ENCODE results near the gene CAPZB. TPM values are rescaled to one million over a fixed set of nuclear protein-coding genes. Genes with fewer than 3 reads are reported as not detected.
A peak's percentile ranks its signal among the peaks of the same experiment; 100 is the strongest.

Gene CAPZB
- total and polyA plus RNA-seq, 7 experiments from 2014 or later, result 216 to 559 (median 327) TPM

DNA sequence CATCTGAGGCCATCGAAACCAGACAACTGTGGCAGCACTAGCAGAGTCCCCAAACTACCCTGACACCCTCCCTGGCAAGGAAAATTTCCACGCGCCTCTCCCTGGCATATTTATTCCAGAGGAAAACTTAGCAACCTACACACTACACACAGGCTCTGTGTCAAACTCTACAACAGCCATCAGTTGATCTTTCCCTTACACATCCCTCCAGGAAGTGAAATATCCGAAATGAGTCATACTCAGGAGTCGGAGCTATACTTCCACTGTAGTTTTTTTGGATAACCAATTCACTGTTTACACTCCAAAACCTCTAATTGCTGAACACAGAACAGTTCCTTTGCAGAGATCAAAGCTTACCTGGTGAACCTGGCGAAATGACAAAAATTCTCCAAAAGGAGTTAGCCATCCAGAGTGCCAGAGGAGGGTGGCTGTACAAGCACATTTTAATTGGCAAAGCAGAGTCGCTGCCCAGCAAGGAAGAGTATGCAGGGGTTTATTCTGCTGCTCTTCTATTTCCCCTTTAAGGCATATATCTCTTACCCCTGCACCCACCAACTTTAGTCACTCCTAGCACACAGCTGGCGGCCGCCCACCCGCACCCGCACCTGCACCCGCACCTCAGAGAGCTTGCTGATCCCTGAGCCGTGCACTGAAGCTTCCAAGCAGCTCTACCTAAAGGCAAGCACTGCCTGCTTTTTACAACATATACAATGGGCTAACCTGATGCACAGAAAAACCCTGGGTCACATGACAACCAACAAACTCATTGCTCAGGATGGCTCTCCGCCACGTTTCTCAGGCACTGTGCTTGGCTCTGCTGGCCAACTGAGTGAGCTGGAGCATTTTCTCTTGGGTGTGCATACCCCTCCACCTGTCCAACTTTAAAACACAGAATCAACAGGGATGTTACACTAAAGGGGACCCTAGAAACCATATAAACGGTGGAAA lies 54.9 kb downstream of the CAPZB start:
- Histone ChIP-seq H3K4me1 (ENCODE audit: control insufficient read depth in 2 of 2, insufficient read depth in 2 of 2, low read length in 2 of 2) (peaks cover 55 to 72% of the 10 kb centered on the region in 2 donors), H3K27me3 (ENCODE audit: control insufficient read depth in 2 of 2, insufficient read depth in 2 of 2, low read length in 2 of 2) (no peaks in the 10 kb centered on the region), H3K36me3 (ENCODE audit: control insufficient read depth in 2 of 3, insufficient read depth in 3 of 3, low read length in 3 of 3) (peaks cover 0 to 12% (median 0%) of the 10 kb centered on the region in 3 experiments), H3K4me3 (ENCODE audit: low read length) (no peak overlapping the region), H3K27ac (ENCODE audit: low read depth, low read length) (no peak overlapping the region), H3K9me3 (ENCODE audit: control insufficient read depth in 2 of 3, low read length in 3 of 3) (no peaks in the 10 kb centered on the region)
- ATAC-seq (no peak), DNase-seq (no peak)
- no peaks in the 10 kb centered on the region for H3K27me3 Mint-ChIP-seq
- H3K9me3 Mint-ChIP-seq, result no peaks in the 10 kb centered on the region
- POLR2A ChIA-PET, result interaction anchor here (0.5 kb wide), 1 partner anchor 32 kb away, joined by 5 read pairs; no protein-coding TSS in a partner anchor
- CTCF ChIA-PET, result interaction anchor here (0.7 kb wide), 1 partner anchor 10 kb away, joined by 3 read pairs; no protein-coding TSS in a partner anchor
- H3K27ac Mint-ChIP-seq, result peak overlapping the region; percentile 60 to 87 (median 82)
- H3K4me3 Mint-ChIP-seq, result peak overlapping the region in 9 of 10 donors; percentile 10 to 78 (median 59)
- H3K36me3 Mint-ChIP-seq, result peaks cover 0 to 19% (median 4%) of the 10 kb centered on the region in 5 donors
- H3K4me1 Mint-ChIP-seq, result peaks cover 58 to 95% (median 81%) of the 10 kb centered on the region in 7 donors
- intact Hi-C loops (cut with micrococcal nuclease), result no loop called here

DNA sequence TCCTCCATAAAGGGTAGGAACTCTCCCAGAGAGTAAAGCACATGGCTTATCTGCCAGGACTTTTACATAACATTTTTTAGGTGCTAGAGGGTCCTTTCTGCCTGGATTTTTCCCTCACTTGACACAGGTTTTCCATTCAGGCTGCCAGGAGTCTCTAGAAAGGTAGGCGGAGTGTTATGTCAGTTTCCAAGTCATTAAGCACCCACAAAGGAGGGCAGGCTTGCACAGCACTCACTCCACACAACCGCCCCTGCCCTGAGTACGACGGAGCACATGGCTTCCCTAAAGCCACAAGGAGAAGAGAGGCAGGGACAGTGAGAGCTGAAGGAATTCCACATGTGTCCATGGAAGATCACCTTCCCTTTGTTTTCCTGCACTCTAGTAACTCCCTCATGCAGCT lies 55.7 kb downstream of the CAPZB start:
- Histone ChIP-seq H3K27ac (ENCODE audit: low read depth, low read length) (no peak overlapping the region), H3K36me3 (ENCODE audit: control insufficient read depth in 2 of 3, insufficient read depth in 3 of 3, low read length in 3 of 3) (peaks cover 0 to 12% (median 0%) of the 10 kb centered on the region in 3 experiments), H3K4me3 (ENCODE audit: low read length) (no peak overlapping the region), H3K27me3 (ENCODE audit: control insufficient read depth in 2 of 2, insufficient read depth in 2 of 2, low read length in 2 of 2) (no peaks in the 10 kb centered on the region), H3K9me3 (ENCODE audit: control insufficient read depth in 2 of 3, low read length in 3 of 3) (no peaks in the 10 kb centered on the region), H3K4me1 (ENCODE audit: control insufficient read depth in 2 of 2, insufficient read depth in 2 of 2, low read length in 2 of 2) (peaks cover 53 to 72% of the 10 kb centered on the region in 2 donors)
- Mint-ChIP-seq H3K9me3 (no peaks in the 10 kb centered on the region), H3K4me1 (peaks cover 59 to 95% (median 83%) of the 10 kb centered on the region in 7 donors), H3K27me3 (no peaks in the 10 kb centered on the region), H3K27ac (peak overlapping the region in 8 of 9 donors; percentile 63 to 87 (median 82)), H3K36me3 (peaks cover 0 to 19% (median 4%) of the 10 kb centered on the region in 5 donors), H3K4me3 (peak overlapping the region in 8 of 10 donors; percentile 12 to 78 (median 55))
- ATAC-seq, result no peak
- ChIA-PET POLR2A (no interaction called here), CTCF (interaction anchor here (0.6 to 0.7 kb wide), 2 partner anchors 11 to 61 kb away, joined by 3 read pairs; no protein-coding TSS in a partner anchor)
- intact Hi-C loops (cut with micrococcal nuclease), result no loop called here
- DNase-seq, result no peak

DNA sequence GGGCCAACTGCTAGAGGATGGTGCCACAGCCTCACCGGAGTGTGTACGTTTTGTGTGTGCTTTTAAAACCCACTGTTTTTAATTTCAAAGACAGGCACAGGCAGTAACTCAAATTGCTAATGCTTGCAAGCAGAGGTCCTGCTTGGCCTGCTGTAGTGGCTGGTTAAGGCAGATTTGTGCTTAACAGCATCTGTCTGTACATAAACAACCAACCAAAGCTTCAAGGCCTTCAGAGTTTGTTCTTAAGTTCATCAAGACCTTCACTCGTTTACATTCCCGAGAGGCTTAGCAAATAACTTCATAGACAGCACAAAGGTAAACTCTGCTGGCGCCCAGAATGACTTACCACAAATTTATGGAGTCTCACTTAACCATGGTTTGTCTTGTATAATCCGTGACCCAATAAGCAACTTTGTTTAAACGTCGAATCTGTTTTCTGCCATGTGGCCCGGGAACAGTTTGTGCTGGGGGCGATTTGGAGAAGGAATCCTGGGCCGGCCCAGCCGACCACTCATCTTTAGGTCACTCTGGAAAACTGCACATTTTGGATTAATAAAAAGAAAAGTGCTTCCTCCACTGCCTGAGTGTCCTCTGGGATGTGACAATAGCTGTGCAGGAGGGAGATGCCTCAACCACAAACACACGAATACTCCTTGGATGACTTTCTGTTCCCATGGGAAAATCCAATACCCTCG lies 58.1 kb downstream of the CAPZB start:
- ATAC-seq (no peak), DNase-seq (no peak)
- no peaks in the 10 kb centered on the region for H3K9me3 Mint-ChIP-seq
- Histone ChIP-seq H3K9me3 (ENCODE audit: control insufficient read depth in 2 of 3, low read length in 3 of 3) (no peaks in the 10 kb centered on the region), H3K4me1 (ENCODE audit: control insufficient read depth in 2 of 2, insufficient read depth in 2 of 2, low read length in 2 of 2) (peaks cover 45 to 79% of the 10 kb centered on the region in 2 donors), H3K27ac (ENCODE audit: low read depth, low read length) (no peak overlapping the region), H3K36me3 (ENCODE audit: control insufficient read depth in 2 of 3, insufficient read depth in 3 of 3, low read length in 3 of 3) (peaks cover 0 to 12% (median 0%) of the 10 kb centered on the region in 3 experiments), H3K27me3 (ENCODE audit: control insufficient read depth in 2 of 2, insufficient read depth in 2 of 2, low read length in 2 of 2) (no peaks in the 10 kb centered on the region), H3K4me3 (ENCODE audit: low read length) (no peak overlapping the region)
- no peaks in the 10 kb centered on the region for H3K27me3 Mint-ChIP-seq
- peak overlapping the region in 6 of 9 donors; percentile 31 to 80 (median 64) for H3K27ac Mint-ChIP-seq
- H3K4me1 Mint-ChIP-seq, result peaks cover 53 to 95% (median 82%) of the 10 kb centered on the region in 7 donors
- intact Hi-C loops (cut with micrococcal nuclease), result no loop called here
- H3K36me3 Mint-ChIP-seq, result peaks cover 0 to 15% (median 0%) of the 10 kb centered on the region in 5 donors
- CTCF ChIA-PET, result no interaction called here
- H3K4me3 Mint-ChIP-seq, result peak overlapping the region in 3 of 10 donors; percentile 8 to 56 (median 27)
- POLR2A ChIA-PET, result no interaction called here

DNA sequence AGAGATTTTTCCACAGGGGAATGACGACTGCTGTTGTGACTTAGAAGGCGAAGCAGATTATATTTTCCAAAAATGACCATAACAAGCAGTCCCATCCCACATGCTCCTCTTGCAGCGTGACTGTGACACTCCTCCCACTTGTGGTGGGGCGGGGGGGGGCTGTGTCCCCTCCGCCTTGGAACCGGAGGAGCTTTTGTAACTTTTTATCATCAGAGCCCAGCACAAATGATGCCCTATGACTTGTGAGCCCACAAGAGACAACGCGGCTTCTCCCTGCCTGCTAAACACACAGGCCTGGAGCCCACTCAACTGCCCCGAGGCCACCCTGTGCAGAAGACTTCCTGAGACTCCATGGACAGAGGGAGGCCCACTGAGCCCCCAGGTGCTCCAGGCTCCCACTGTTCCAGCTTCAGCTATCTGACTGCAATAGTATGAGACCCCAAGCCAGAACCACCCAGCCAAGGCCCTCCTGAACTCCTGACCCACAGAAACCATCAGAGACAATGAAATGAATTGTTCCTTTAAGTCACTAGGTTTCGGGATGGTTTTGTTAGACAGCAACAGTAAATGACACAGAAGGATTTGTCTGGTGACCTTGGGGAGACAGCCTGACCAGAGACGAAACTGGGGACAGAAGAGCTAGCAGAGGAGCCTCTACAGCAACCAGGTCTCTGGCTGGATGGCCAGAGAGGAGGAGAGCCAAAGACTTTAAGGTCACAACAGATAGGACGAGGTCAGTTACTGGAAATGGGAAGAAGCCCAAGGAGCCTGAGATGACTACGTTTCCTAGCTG lies 58.8 kb downstream of the CAPZB start:
- Mint-ChIP-seq H3K4me3 (peak overlapping the region in 6 of 10 donors; percentile 8 to 63 (median 46)), H3K9me3 (no peaks in the 10 kb centered on the region), H3K27ac (peak overlapping the region; percentile 9 to 88 (median 59)), H3K27me3 (no peaks in the 10 kb centered on the region), H3K36me3 (peaks cover 0 to 15% (median 0%) of the 10 kb centered on the region in 5 donors), H3K4me1 (peaks cover 57 to 97% (median 89%) of the 10 kb centered on the region in 7 donors)
- Histone ChIP-seq H3K36me3 (ENCODE audit: control insufficient read depth in 2 of 3, insufficient read depth in 3 of 3, low read length in 3 of 3) (peaks cover 0 to 12% (median 0%) of the 10 kb centered on the region in 3 experiments), H3K27ac (ENCODE audit: low read depth, low read length) (peak overlapping the region; percentile 24), H3K4me1 (ENCODE audit: control insufficient read depth in 2 of 2, insufficient read depth in 2 of 2, low read length in 2 of 2) (peaks cover 53 to 81% of the 10 kb centered on the region in 2 donors), H3K27me3 (ENCODE audit: control insufficient read depth in 2 of 2, insufficient read depth in 2 of 2, low read length in 2 of 2) (no peaks in the 10 kb centered on the region), H3K9me3 (ENCODE audit: control insufficient read depth in 2 of 3, low read length in 3 of 3) (no peaks in the 10 kb centered on the region), H3K4me3 (ENCODE audit: low read length) (no peak overlapping the region)
- ChIA-PET CTCF (no interaction called here), POLR2A (interaction anchor here (0.6 kb wide), 1 partner anchor 107 kb away, joined by 3 read pairs; no protein-coding TSS in a partner anchor)
- no peak for ATAC-seq
- no peak for DNase-seq
- intact Hi-C loops (cut with micrococcal nuclease), result no loop called here

DNA sequence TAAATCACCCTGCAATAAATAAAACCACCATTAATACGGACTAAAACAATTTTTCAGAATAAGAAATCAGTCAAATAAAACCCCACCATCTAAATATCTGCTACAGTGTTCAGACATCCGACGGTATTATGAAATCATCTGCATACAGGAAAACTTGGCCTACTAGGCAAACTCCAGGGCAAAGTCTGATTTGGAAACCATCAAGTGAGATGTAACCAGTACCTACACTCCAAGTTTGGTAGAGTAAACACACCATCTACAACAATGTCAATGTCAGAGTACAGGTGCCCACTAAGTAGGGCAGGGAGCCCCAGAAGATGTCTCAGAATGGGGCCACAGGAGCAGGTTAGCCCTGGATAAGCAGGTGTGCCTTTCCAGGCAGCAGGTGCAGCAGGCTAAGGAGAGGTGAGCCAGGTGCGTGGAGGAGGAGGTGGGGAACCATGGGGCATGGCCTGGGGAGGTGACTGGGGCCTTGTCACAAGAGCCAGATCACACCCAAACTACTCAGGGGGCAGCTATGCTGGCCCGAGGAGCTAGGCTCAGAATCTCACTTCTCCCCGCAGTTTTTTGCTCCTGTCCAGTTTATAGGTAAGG lies 59.6 kb downstream of the CAPZB start:
- Histone ChIP-seq H3K4me1 (ENCODE audit: control insufficient read depth in 2 of 2, insufficient read depth in 2 of 2, low read length in 2 of 2) (peaks cover 56 to 82% of the 10 kb centered on the region in 2 donors), H3K4me3 (ENCODE audit: low read length) (no peak overlapping the region), H3K27ac (ENCODE audit: low read depth, low read length) (no peak overlapping the region), H3K9me3 (ENCODE audit: control insufficient read depth in 2 of 3, low read length in 3 of 3) (no peaks in the 10 kb centered on the region), H3K36me3 (ENCODE audit: control insufficient read depth in 2 of 3, insufficient read depth in 3 of 3, low read length in 3 of 3) (peaks cover 0 to 12% (median 0%) of the 10 kb centered on the region in 3 experiments), H3K27me3 (ENCODE audit: control insufficient read depth in 2 of 2, insufficient read depth in 2 of 2, low read length in 2 of 2) (no peaks in the 10 kb centered on the region)
- Mint-ChIP-seq H3K36me3 (peaks cover 0 to 15% (median 0%) of the 10 kb centered on the region in 5 donors), H3K4me1 (peaks cover 62 to 99% (median 92%) of the 10 kb centered on the region in 7 donors), H3K9me3 (no peaks in the 10 kb centered on the region), H3K27ac (peak overlapping the region in 7 of 9 donors; percentile 50 to 88 (median 59)), H3K4me3 (peak overlapping the region in 4 of 10 donors; percentile 32 to 67 (median 48)), H3K27me3 (no peaks in the 10 kb centered on the region)
- CTCF ChIA-PET, result interaction anchor here (0.8 kb wide), 1 partner anchor 61 kb away, joined by 3 read pairs; no protein-coding TSS in a partner anchor
- POLR2A ChIA-PET, result interaction anchor here (0.8 to 1.4 kb wide), 3 partner anchors 10 to 32 kb away, joined by 3 to 4 read pairs (median 4); no protein-coding TSS in a partner anchor
- no peak for ATAC-seq
- intact Hi-C loops (cut with micrococcal nuclease), result no loop called here
- DNase-seq, result no peak

Measured in naive thymus-derived CD4-positive, alpha-beta T cell (primary cell).